Measurements from ENCODE around the gene DAPK1. TPM values are rescaled to one million over a fixed set of nuclear protein-coding genes. Genes with fewer than 3 reads are reported as not detected.

DAPK1 gene
- total and polyA plus RNA-seq, 8 donors, result 29.1 to 98.7 (median 45.4) TPM

- intact Hi-C loops (cut with DNase I), result no loop called here
- Histone ChIP-seq H3K9me3 (no peaks in the 10 kb centered on the region), H3K36me3 (no peaks in the 10 kb centered on the region), H3K27me3 (no peaks in the 10 kb centered on the region), H3K4me1 (peaks cover 4 to 21% (median 7%) of the 10 kb centered on the region in 3 donors), H3K27ac (peak overlapping the region in 2 of 4 donors; percentile 34 to 52), H3K4me3 (no peak overlapping the region)
- peak in 3 of 4 donors; percentile 34 to 46 (median 46) for ATAC-seq
- no peak for FAIRE-seq
- peak in 1 of 6 donors; percentile 52 for DNase-seq
- WGBS, 2 donors, result 20 to 35% methylated on average over 1 of the region's 1 CpG
- no peak for TF ChIP-seq CTCF (IDR thresholded peaks at IDR 0.05)
These were observed 60.3 kb downstream of the DAPK1 start for GRCh38 chr9:87557996-87558395.

- no peaks in the 10 kb centered on the region for H3K27me3 ChIP-seq
- H3K4me3 ChIP-seq, result no peak overlapping the region
- FAIRE-seq (no peak), DNase-seq (no peak), ATAC-seq (no peak)
- TF ChIP-seq CTCF (IDR thresholded peaks at IDR 0.05), result no peak
- 72 to 75% methylated on average over 5 of the region's 5 CpGs for WGBS, 2 donors
- peaks cover 5 to 21% (median 7%) of the 10 kb centered on the region in 3 donors for H3K4me1 ChIP-seq
- intact Hi-C loops (cut with DNase I), result no loop called here
- no peaks in the 10 kb centered on the region for H3K36me3 ChIP-seq
- no peak overlapping the region for H3K27ac ChIP-seq
- no peaks in the 10 kb centered on the region for H3K9me3 ChIP-seq
These were observed 61.0 kb downstream of the DAPK1 start for GRCh38 chr9:87558606-87559190.

- no peaks in the 10 kb centered on the region for H3K36me3 ChIP-seq
- no peaks in the 10 kb centered on the region for H3K27me3 ChIP-seq
- intact Hi-C loops (cut with DNase I), result loop anchor here in 1 of 3 donors (10.0 kb wide), 1 partner anchor 57 kb away; no protein-coding TSS in a partner anchor
- H3K4me3 ChIP-seq, result no peak overlapping the region
- no peaks in the 10 kb centered on the region for H3K9me3 ChIP-seq
- WGBS, 2 donors, result 70 to 85% methylated on average over 7 of the region's 7 CpGs
- FAIRE-seq, result no peak
- ATAC-seq, result no peak
- peaks cover 9 to 14% (median 10%) of the 10 kb centered on the region in 3 donors for H3K4me1 ChIP-seq
- DNase-seq, result no peak
- no peak overlapping the region for H3K27ac ChIP-seq
- no peak for TF ChIP-seq CTCF (IDR thresholded peaks at IDR 0.05)
These were observed 64.4 kb downstream of the DAPK1 start for GRCh38 chr9:87562062-87562461.

- no peak for DNase-seq
- Histone ChIP-seq H3K9me3 (no peaks in the 10 kb centered on the region), H3K4me3 (no peak overlapping the region), H3K27ac (no peak overlapping the region), H3K27me3 (no peaks in the 10 kb centered on the region), H3K36me3 (no peaks in the 10 kb centered on the region), H3K4me1 (peaks cover 9 to 17% (median 14%) of the 10 kb centered on the region in 3 donors)
- ATAC-seq, result no peak
- no peak for FAIRE-seq
- intact Hi-C loops (cut with DNase I), result loop anchor here in 1 of 3 donors (10.0 kb wide), 1 partner anchor 58 kb away; no protein-coding TSS in a partner anchor
- WGBS, 2 donors, result 96 to 97% methylated on average over 2 of the region's 2 CpGs
- no peak for TF ChIP-seq CTCF (IDR thresholded peaks at IDR 0.05)
These were observed 65.0 kb downstream of the DAPK1 start for GRCh38 chr9:87562530-87563170.

- FAIRE-seq (no peak), DNase-seq (no peak), ATAC-seq (peak in 2 of 4 donors; percentile 30 to 35)
- Histone ChIP-seq H3K36me3 (no peaks in the 10 kb centered on the region), H3K9me3 (no peaks in the 10 kb centered on the region), H3K4me1 (peaks cover 17 to 23% (median 20%) of the 10 kb centered on the region in 3 donors), H3K27me3 (no peaks in the 10 kb centered on the region), H3K4me3 (no peak overlapping the region), H3K27ac (peak overlapping the region in 1 of 4 donors; percentile 8)
- TF ChIP-seq CTCF (IDR thresholded peaks at IDR 0.05), result no peak
- 78 to 79% methylated on average over 1 of the region's 1 CpG for WGBS, 2 donors
- intact Hi-C loops (cut with DNase I), result loop anchor here in 1 of 3 donors (10.0 kb wide), 1 partner anchor 59 kb away; no protein-coding TSS in a partner anchor
These were observed 66.4 kb downstream of the DAPK1 start for GRCh38 chr9:87564111-87564510.
